Right lung (tissue), 5 donors: ENCODE measurements around the gene CADM1. TPM values are rescaled to one million over a fixed set of nuclear protein-coding genes. Genes with fewer than 3 reads are reported as not detected.

Experiments
- DNase-seq, 2 donors: peaks; one replicate each; pipeline ENCODE4 v3.0.0-alpha.2; 2013
- polyA plus RNA-seq, 5 donors: library from polyadenylated mRNA; unstranded; fragments of 120-200 nt; gene quantifications; one replicate each; pipeline versions ENCODE4 v1.2.1 to v1.2.3, GENCODE V29; 2013; ENCODE audit warnings: inconsistent platforms in 1 of 5, low replicate concordance in 1 of 5; ENCODE audit not compliant: insufficient read length in 5 of 5, insufficient read depth in 1 of 5

The CADM1 gene
- polyA plus RNA-seq, 5 donors, result 97.4 to 209 (median 163) TPM

DNA sequence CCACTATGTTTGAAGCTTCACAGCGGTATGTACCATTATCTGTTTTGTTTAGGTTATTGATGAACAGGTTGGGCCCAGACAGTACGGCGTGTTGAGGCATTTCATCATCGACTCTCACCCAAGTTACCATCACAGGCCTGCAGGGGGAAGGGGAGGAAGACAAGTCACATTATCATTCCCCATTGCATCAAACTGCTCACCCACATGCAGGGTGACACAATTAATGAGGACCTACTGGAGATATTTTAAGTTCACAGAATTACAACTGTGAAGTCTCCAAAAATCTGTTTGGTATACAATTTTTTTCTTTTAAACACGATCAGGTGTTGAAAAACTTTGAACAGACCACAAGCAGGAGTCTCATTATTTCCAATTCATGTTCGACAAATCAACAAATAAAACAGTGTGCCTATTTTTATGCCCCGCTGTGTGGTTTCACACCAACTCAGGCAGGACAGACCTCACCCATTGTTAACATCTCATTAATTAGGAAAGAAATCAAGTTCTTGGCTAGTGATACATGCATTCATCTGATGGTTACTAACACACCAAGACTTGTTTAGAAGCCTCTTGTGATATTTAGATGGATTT is 289.5 kb downstream of the CADM1 start:
- DNase-seq, result no peak

DNA sequence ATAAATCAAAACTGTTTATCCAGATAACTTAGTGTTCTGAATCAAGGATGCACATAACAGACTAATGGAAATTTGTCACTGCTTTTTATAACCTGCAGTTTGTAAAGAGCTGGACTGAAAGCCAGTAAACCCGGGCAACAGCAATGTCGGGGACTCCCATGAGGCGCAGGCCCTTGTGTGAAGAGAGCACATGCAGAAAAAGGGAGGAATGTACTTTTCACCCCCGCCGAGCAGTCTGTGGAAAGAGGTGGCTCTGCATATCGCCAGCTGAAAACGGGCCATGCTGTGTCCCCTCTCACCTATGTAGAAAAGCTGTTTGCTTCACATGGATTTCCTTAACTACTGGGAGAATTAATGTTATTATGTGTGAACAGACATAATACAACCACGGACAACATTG is 291.2 kb downstream of the CADM1 start:
- DNase-seq, result no peak

GRCh38 chr11:115208808-115209259 is 295.4 kb downstream of the CADM1 start:
- no peak for DNase-seq

DNA sequence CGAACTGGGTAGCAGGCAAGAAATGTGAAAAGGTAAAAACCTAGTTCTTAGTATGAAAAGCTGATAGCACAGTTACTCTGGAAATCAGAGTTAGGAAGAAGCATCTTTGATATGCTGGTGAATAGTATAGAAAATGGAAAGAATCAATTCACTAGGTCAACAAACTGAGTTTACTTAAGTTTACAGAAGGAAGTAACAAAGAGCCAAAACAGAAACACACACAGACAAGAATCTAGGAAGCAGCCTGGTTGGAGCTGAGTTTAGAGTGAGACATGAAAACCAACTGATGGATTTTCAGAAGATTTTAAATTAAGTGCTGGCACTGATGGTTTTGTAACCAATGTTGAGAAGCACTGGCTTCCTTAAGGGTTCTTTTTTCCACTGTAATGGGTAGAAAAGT is 296.3 kb downstream of the CADM1 start:
- DNase-seq, result no peak

DNA sequence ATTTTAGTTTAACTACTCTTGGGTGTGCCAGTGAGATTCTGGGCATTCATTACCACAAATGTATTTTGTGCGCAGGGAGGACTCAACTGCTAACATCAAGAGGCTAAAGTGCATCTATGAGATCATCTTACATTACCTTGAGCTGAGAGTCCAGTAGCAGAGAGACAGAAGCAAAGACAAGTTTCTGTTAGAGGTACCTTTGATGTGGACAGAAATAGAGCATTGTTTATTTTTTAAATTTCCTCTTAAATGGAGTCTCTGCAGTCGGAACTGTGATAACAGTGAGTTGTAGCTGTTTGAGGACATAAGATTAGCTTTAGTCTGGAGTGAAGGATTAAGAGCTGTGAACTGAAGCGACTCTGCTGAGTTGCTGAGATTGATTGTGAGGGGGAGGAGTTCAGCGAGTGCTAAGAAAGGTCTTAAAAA is 297.0 kb downstream of the CADM1 start:
- DNase-seq, result no peak

DNA sequence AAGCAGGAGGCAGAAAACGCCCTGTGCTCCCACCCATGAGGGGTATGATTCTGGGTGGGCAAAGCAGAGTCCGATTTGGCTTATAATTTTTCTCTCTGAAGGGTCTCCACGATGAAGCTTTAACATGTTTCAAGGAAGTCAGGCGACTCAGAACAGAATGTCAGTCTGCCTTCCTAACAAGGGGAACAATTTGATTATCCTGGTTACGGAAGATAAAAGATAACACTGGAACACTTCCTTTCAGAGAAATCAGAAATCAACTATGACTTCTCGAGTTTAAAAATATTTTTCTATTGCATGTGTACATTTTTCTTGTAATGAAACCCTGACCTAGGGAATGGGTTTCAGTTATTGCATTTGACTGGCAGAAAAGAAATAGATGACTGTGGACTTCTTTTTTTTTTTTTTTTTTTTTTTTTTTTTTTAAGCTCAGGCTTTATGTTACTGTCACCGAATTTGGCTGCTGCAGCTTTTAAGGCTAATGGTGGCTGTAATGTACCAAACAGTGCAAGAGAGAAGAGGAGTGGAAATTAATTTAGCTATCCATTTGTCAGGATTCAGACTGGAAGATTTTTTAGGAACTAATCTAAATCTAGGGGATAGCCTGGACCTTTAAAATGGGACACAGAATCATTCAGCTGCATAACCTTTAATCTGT is 297.7 kb downstream of the CADM1 start:
- no peak for DNase-seq

DNA sequence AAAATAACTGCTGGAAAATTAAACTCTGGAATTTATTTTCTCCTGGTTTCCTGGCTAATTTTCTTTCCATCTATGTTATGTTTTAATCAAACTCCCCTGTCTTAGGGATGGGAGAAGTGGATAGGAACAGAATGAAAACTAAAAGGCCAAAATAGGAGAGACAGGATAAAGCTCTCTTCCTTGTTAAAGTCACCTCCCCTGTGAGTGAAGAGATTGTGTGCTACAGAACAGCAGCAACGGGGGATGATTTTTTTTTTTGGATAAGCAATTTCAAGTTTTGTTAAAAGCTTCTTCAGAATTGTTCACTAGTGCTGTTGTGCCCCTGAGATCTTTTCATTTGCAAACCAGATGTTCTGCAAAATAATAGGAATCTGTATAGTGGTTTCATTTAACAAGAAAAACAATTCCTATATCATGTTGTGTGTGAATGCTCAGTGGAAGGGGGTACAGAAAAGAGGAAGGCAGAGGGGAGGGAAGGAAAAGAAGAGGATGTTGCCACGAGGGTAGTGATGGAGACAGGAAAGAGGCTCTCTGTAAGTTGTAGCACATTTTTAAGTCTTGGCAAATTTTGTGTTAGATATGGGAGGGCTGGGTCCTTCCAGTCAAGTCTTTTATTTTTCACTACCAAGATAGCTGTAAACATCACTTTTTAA is 301.2 kb downstream of the CADM1 start:
- DNase-seq, result no peak

GRCh38 chr11:115202074-115202473 is 302.1 kb downstream of the CADM1 start:
- DNase-seq, result no peak

DNA sequence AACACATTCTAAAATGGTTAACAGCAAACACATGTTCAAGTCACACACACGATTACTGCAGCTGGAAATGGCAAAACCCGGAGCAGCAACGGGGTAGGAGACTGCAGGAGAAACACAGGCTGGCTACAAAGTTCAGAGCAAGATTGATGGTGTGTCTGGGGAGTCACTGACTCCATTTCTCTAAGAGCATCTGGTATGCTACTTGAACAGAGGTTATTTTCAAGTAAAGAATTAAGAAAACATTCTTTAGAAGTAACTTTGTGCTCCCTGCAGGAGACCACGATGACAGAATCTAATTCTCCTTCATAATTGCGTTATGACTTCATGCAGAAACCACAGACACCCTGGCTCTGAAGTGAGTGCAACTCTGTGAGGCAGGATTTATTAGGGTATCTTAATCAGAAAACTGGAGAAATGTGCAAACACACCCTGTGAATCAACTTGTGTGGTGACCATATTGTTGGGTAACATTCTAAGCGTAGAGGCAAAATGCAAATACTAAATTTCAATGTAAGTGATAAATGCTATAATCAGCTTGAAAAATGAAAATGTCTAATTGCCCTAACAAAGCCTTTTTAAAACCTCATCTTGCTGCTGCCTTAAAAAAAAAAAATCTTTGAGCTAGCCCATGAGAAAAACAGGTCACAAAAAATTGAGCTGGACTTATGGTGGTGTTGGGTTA is 303.0 kb downstream of the CADM1 start:
- no peak for DNase-seq

- no peak for DNase-seq
These were observed 304.6 kb downstream of the CADM1 start for GRCh38 chr11:115199481-115200069.

DNA sequence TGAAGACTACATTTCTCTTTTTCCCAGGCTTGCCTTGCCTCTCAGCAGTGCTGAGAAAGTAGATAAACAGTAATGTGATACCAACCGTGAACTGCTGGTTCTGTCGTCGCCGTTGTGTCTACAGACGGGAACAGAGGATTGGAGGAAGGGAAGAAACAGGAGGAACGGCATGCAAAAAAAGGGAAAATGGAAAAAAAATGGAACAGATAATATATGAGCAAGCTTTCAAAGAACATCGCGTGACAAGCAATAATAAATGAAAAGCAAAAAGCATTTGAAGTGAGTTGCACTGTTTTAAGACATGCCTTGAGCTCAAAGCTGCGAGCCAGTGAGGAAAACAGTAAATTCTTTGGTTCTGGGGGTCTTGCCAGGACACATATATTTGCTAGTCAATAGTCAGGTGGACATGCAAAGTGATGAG is 305.9 kb downstream of the CADM1 start:
- no peak for DNase-seq

DNA sequence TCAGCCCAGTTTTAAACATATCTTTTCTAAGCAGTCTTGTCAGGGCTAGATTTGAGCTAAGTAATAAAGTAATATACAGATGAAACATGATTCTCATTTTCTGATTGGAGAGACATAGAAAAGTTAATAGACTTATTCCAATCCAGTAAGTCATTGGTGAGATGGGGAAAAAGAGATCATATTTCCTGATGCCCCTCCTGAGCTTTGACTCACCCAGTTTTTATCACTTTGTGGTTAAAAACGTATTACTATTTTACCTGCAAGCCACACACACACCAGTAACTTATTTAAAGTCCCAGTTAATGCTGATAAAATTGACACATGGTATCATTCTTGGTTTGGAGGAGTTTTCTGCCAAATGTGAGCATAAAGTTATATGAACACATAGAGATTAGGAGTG is 306.8 kb downstream of the CADM1 start:
- no peak for DNase-seq

- DNase-seq, result no peak
These were observed 307.2 kb downstream of the CADM1 start for GRCh38 chr11:115197031-115197430.

DNA sequence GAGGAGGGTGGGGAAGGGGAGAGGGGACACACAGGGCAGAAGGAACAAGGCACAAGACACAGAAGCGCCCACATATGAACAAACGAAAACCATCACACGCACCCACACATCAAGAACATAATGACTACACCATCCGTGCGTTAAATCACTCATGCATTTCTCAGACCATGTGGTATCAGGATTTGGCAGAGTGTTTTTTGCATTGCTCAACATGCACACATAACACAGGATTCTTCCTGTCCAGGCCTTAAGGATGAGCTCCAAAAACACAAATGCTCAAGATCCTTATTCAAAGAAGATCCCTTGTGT is 309.5 kb downstream of the CADM1 start:
- peak; percentile 84 to 88 for DNase-seq

- no peak for DNase-seq
These were observed 310.1 kb downstream of the CADM1 start for GRCh38 chr11:115193914-115194801.

GRCh38 chr11:115191761-115192160 is 312.5 kb downstream of the CADM1 start:
- DNase-seq, result no peak

- DNase-seq, result no peak
These were observed 314.0 kb downstream of the CADM1 start for GRCh38 chr11:115190196-115190595.

DNA sequence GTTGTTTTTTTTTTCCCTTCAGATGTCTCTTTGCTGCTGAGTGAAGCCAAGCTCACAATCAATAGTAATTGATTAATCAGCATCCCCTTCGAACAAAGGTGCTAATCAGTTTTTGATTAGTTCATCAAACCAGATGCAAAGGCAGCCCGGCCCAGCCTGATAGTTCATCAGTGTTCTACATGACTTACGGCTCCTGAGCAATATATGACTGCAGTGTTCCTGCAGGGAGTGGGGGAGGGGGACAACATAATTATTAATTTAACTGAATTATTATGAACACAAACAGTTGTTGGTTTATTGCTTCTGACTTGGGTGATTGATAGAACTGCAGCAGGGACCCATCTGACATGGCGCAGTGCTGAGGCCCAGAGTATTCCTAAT is 315.3 kb downstream of the CADM1 start:
- DNase-seq, result no peak

GRCh38 chr11:115188188-115188897 is 315.9 kb downstream of the CADM1 start:
- DNase-seq, result no peak

GRCh38 chr11:115185931-115186330 is 318.3 kb downstream of the CADM1 start:
- DNase-seq, result no peak

DNA sequence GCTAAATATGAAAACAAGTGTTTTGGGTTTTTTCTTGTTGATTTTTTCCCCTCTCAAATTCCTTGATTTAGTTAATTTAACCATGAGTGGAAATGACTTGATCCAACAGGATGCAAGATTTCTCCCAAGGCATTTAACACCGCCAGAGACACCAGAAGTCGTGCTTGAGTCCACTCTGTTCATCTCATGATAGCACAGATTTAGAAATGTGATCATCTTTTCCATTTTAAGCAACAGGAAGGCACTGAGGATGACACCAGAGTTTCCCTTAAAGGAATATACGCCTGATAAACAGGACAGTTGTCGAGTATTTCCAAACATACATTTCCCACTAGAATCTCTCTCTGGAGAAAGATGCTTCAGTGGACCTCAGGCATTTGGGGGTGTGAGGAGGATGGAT is 318.7 kb downstream of the CADM1 start:
- DNase-seq, result no peak
